Neural crest cell (in vitro differentiated cells): Measurements from ENCODE around the gene RASGEF1C. TPM values are rescaled to one million over a fixed set of nuclear protein-coding genes. Genes with fewer than 3 reads are reported as not detected.
A peak's percentile ranks its signal among the peaks of the same experiment; 100 is the strongest.

Experiments used
- DNase-seq: peaks from one replicate; pipeline ENCODE4 v3.0.0; 2021; ENCODE audit warnings: low read depth, mixed read lengths, low spot score
- H3K27ac Mint-ChIP-seq: one replicate; pipeline ENCODE4 v1.8.0; 2021; ENCODE audit warnings: mild to moderate bottlenecking, mixed read lengths; ENCODE audit not compliant: unreplicated experiment
- H3K27me3 Mint-ChIP-seq: 2 replicates; pipeline ENCODE4 v1.8.0; 2021; ENCODE audit warnings: low read depth, mild to moderate bottlenecking, mixed read lengths
- H3K36me3 Mint-ChIP-seq: 2 replicates; pipeline ENCODE4 v1.8.0; 2021; ENCODE audit warnings: low read depth, mild to moderate bottlenecking, mixed read lengths
- H3K4me1 Mint-ChIP-seq: 2 replicates; pipeline ENCODE4 v1.8.0; 2021; ENCODE audit warnings: mixed read lengths
- H3K4me3 Mint-ChIP-seq: one replicate; pipeline ENCODE4 v1.8.0; 2021; ENCODE audit warnings: mild to moderate bottlenecking, mixed read lengths
- H3K9me3 Mint-ChIP-seq: 2 replicates; pipeline ENCODE4 v1.8.0; 2021; ENCODE audit warnings: mixed read lengths
- total RNA-seq: library from RNA; stranded (reverse); gene quantifications from 2 replicates; pipeline ENCODE4 v1.2.1, GENCODE V29; 2021
- TF ChIP-seq, protein P1 (sequence below): fragments of 200-600 bp; sonication (generic); conservative IDR thresholded peaks from 2 replicates; pipeline ENCODE4 v1.5.0; 2021; ENCODE audit warnings: antibody characterized with exemption, mild to moderate bottlenecking

Gene RASGEF1C
- total RNA-seq, 1 donor from 2014 or later, result 1.7 TPM

- TF ChIP-seq, protein P1, sequence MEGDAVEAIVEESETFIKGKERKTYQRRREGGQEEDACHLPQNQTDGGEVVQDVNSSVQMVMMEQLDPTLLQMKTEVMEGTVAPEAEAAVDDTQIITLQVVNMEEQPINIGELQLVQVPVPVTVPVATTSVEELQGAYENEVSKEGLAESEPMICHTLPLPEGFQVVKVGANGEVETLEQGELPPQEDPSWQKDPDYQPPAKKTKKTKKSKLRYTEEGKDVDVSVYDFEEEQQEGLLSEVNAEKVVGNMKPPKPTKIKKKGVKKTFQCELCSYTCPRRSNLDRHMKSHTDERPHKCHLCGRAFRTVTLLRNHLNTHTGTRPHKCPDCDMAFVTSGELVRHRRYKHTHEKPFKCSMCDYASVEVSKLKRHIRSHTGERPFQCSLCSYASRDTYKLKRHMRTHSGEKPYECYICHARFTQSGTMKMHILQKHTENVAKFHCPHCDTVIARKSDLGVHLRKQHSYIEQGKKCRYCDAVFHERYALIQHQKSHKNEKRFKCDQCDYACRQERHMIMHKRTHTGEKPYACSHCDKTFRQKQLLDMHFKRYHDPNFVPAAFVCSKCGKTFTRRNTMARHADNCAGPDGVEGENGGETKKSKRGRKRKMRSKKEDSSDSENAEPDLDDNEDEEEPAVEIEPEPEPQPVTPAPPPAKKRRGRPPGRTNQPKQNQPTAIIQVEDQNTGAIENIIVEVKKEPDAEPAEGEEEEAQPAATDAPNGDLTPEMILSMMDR, result no peak
- Mint-ChIP-seq H3K27ac (peak overlapping the region; percentile 93), H3K36me3 (peaks cover 9% of the 10 kb centered on the region), H3K27me3 (no peaks in the 10 kb centered on the region), H3K4me1 (peaks cover 32% of the 10 kb centered on the region), H3K9me3 (peaks cover 5% of the 10 kb centered on the region), H3K4me3 (peak overlapping the region; percentile 32)
- no peak for DNase-seq
Observed at GRCh38 chr5:180178531-180179441, 30.2 kb downstream of the RASGEF1C start.

DNA sequence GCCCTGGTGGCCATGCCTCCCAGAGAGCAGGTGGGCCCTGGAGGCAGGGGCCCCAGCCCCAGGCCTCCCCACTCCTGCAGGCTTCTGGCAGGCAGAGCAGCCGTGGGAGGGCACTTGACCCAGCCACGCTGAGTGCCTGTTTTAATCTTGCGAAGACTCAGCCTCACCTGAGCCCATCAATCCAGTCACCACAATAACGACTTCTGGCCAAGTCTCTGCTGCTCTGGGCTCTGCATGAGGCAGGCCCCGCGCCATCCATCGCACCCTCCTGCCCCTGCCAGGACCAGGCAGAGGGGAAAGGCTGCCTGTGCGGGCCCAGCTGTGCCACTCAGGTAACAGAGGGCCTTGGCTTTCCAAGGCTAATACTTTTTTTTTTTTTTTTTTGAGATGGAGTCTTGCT lies 32.8 kb downstream of the RASGEF1C start:
- Mint-ChIP-seq H3K4me3 (no peak overlapping the region), H3K27ac (no peak overlapping the region), H3K9me3 (no peaks in the 10 kb centered on the region), H3K4me1 (peaks cover 46% of the 10 kb centered on the region), H3K27me3 (no peaks in the 10 kb centered on the region), H3K36me3 (peaks cover under 1% of the 10 kb centered on the region)
- TF ChIP-seq, protein P1, result no peak
- DNase-seq, result no peak

DNA sequence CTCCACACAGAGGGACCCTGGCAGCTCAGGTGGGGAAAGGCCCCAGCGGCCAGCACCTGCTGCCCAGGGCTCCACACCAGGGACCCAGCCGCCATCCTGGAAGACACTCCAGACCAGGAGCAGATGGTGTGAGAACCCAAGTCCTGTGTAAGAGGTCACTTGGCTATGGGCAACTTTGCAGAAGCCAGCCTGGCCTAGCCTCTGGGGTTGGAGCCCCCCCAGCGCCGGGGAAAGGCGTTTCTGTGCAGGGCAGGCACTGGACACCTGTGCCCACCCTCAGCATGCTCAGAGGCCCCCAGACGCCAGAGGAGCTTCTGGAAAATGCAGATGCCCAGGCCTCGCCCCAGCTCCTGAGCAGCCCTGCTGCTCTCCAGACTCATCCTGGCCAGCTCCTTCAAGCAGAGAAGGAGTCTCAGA lies 34.0 kb downstream of the RASGEF1C start:
- Mint-ChIP-seq H3K4me1 (peaks cover 56% of the 10 kb centered on the region), H3K27ac (no peak overlapping the region), H3K36me3 (no peaks in the 10 kb centered on the region), H3K9me3 (no peaks in the 10 kb centered on the region), H3K4me3 (no peak overlapping the region), H3K27me3 (no peaks in the 10 kb centered on the region)
- DNase-seq, result no peak
- TF ChIP-seq, protein P1, result no peak

DNA sequence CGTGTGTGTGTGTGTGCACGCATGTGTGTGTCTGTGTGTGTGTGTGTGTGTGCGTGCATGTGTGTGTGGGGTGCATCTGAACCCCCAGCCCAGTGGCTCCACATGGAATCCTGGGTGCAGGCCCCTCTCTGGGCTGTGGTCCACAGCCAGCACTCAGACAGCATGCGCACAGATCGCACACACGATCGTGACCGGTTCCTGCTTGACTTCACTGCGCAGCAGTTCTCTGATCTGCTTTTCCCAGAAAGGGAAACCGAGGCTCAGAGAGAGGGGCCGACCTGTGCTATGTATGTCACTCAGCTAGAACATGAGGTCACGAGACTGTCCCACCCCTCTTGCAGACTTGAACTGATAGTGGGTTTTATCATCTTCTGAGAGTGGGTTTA lies 34.4 kb downstream of the RASGEF1C start:
- Mint-ChIP-seq H3K36me3 (no peaks in the 10 kb centered on the region), H3K4me1 (peaks cover 57% of the 10 kb centered on the region), H3K27me3 (no peaks in the 10 kb centered on the region), H3K9me3 (no peaks in the 10 kb centered on the region), H3K4me3 (no peak overlapping the region), H3K27ac (peak overlapping the region; percentile 99)
- no peak for DNase-seq
- TF ChIP-seq, protein P1, result no peak

- no peak for DNase-seq
- Mint-ChIP-seq H3K4me1 (peaks cover 55% of the 10 kb centered on the region), H3K27me3 (no peaks in the 10 kb centered on the region), H3K27ac (peak overlapping the region; percentile 99), H3K4me3 (peak overlapping the region; percentile 70), H3K9me3 (no peaks in the 10 kb centered on the region), H3K36me3 (no peaks in the 10 kb centered on the region)
- TF ChIP-seq, protein P1, result no peak
Observed at GRCh38 chr5:180173875-180174586, 35.0 kb downstream of the RASGEF1C start.
